Measurements from ENCODE around the gene MGMT. TPM values are rescaled to one million over a fixed set of nuclear protein-coding genes. Genes with fewer than 3 reads are reported as not detected.

MGMT gene
- 10 to 100 TPM; 36.5 to 53.4 (median 42.3) TPM for total RNA-seq
- long read RNA-seq, transcript MGMT-201 (5 exons, 1,759 nt), result major isoform, 58 of 72 reads
- long read RNA-seq, partial matches to known transcripts, result 7 of 72 reads
- long read RNA-seq, other reads (novel, unspliced or antisense), result 6 of 72 reads

DNA sequence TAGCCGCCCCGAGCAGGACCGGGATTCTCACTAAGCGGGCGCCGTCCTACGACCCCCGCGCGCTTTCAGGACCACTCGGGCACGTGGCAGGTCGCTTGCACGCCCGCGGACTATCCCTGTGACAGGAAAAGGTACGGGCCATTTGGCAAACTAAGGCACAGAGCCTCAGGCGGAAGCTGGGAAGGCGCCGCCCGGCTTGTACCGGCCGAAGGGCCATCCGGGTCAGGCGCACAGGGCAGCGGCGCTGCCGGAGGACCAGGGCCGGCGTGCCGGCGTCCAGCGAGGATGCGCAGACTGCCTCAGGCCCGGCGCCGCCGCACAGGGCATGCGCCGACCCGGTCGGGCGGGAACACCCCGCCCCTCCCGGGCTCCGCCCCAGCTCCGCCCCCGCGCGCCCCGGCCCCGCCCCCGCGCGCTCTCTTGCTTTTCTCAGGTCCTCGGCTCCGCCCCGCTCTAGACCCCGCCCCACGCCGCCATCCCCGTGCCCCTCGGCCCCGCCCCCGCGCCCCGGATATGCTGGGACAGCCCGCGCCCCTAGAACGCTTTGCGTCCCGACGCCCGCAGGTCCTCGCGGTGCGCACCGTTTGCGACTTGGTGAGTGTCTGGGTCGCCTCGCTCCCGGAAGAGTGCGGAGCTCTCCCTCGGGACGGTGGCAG, at the start of gene MGMT:
TSS of gene MGMT (plus strand) at position 539 of the 656 bp plus-strand sequence.
- 1% methylated on average over 14 of the region's 85 CpGs for WGBS (ENCODE audit: insufficient coverage, low coverage, low lambda C conversion rate, missing lambda C conversion rate)
- Histone ChIP-seq H3K4me1 (peaks cover 0 to 36% (median 10%) of the 10 kb centered on the region in 4 donors), H3K27ac (peak within 1 kb of the TSS; percentile 83 to 95 (median 92)), H3K27me3 (no peaks in the 10 kb centered on the region), H3K36me3 (peaks cover 0 to 6% (median 0%) of the 10 kb centered on the region in 4 donors), H3K4me3 (peak within 1 kb of the TSS; percentile 89 to 94 (median 92)), H3K9me3 (no peaks in the 10 kb centered on the region)
- ATAC-seq (peak; percentile 85 to 94 (median 90)), DNase-seq (peak; percentile 97 to 98 (median 97))
- TF ChIP-seq POLR2A (IDR thresholded peaks at IDR 0.05), result peak; percentile 85
- TF ChIP-seq, protein P1, sequence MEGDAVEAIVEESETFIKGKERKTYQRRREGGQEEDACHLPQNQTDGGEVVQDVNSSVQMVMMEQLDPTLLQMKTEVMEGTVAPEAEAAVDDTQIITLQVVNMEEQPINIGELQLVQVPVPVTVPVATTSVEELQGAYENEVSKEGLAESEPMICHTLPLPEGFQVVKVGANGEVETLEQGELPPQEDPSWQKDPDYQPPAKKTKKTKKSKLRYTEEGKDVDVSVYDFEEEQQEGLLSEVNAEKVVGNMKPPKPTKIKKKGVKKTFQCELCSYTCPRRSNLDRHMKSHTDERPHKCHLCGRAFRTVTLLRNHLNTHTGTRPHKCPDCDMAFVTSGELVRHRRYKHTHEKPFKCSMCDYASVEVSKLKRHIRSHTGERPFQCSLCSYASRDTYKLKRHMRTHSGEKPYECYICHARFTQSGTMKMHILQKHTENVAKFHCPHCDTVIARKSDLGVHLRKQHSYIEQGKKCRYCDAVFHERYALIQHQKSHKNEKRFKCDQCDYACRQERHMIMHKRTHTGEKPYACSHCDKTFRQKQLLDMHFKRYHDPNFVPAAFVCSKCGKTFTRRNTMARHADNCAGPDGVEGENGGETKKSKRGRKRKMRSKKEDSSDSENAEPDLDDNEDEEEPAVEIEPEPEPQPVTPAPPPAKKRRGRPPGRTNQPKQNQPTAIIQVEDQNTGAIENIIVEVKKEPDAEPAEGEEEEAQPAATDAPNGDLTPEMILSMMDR (IDR thresholded peaks at IDR 0.05), result no peak
- intact Hi-C loops (cut with DNase I), result no loop called here

DNA sequence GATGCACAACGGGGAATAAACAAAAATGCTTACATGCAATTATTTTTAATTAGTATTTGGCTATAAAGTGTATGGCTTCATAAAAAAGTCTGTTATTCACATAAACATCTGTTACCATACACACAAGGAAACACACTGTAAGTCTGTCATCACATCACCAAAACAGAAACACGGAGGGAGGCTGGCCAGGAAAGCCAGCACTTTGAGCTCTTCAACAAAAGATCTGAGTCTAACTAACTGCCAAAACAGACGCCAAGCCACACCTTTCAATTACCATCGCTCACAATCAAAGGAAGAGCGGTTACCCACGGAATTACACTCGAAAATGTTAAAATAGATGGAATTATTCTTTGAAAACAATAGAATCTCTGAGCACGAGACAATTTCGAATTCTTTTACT, 49.2 kb upstream of the MGMT start:
- ATAC-seq, result no peak
- H3K4me1 ChIP-seq, result no peaks in the 10 kb centered on the region
- no peaks in the 10 kb centered on the region for H3K36me3 ChIP-seq
- intact Hi-C loops (cut with DNase I), result no loop called here
- H3K27me3 ChIP-seq, result no peaks in the 10 kb centered on the region
- H3K9me3 ChIP-seq, result no peaks in the 10 kb centered on the region
- DNase-seq, result no peak
- 64% methylated on average over 9 of the region's 9 CpGs for WGBS (ENCODE audit: insufficient coverage, low coverage, low lambda C conversion rate, missing lambda C conversion rate)
- no peak for TF ChIP-seq POLR2A (IDR thresholded peaks at IDR 0.05)
- TF ChIP-seq, protein P1 (IDR thresholded peaks at IDR 0.05), result no peak
- no peak overlapping the region for H3K4me3 ChIP-seq
- H3K27ac ChIP-seq, result no peak overlapping the region

DNA sequence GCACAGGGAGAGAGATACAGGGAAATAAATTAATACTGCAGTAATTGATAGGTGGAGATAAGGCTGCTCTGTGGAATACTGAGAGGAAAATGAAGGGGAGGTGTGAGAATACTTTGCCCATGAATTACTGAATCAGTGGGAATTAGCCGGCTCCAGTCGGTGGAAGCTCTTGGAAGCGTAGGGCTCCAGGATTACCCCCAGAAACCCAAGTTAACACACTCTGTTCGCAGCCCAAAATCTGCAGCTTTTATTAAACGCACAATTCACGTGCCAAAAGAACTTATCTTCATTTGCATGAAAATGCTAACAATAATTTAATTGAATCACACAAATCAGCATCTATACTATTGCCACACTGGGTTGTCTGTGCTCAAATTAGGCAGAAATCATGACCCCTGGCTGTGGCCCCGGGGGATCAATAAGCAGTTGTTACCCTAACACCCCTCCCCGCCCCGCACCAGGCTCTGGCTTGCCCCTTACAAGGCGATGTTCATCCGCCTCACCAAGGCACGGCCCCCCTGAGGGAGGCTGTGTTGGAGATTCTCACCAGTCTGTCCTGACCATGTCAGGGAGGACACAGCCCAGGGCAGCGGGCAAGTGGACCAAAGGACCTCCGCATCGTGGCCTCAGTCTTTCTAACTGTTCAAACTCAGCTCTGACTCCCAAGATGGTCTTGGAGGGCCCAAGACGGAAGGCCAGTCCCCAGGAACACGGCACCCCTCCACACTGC, 48.4 kb upstream of the MGMT start:
- ATAC-seq (peak in 1 of 4 donors; percentile 21), DNase-seq (no peak)
- intact Hi-C loops (cut with DNase I), result no loop called here
- no peaks in the 10 kb centered on the region for H3K36me3 ChIP-seq
- no peak overlapping the region for H3K27ac ChIP-seq
- no peaks in the 10 kb centered on the region for H3K27me3 ChIP-seq
- no peaks in the 10 kb centered on the region for H3K9me3 ChIP-seq
- no peak for TF ChIP-seq POLR2A (IDR thresholded peaks at IDR 0.05)
- TF ChIP-seq, protein P1 (IDR thresholded peaks at IDR 0.05), result no peak
- no peaks in the 10 kb centered on the region for H3K4me1 ChIP-seq
- H3K4me3 ChIP-seq, result no peak overlapping the region
- 85% methylated on average over 5 of the region's 17 CpGs for WGBS (ENCODE audit: insufficient coverage, low coverage, low lambda C conversion rate, missing lambda C conversion rate)

DNA sequence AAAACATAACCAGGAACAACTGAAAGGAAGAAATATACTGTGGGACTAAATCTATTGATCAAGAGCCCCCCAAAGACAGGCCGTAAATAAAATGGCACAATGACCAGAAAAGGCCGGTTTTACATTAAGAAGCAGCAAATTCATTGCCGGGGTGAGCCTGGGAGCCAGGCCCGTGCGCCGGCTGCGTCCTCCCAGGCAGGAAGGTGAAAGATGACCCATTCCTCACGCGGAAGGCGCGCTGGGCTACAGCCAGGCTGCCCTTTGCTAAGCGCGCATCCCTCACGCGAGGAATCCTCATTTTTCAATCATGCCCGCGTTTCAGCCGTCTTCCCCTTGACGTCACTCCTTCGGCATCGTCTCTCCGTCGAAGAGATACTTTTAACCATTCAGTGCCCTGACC, 47.6 kb upstream of the MGMT start:
- H3K9me3 ChIP-seq, result no peaks in the 10 kb centered on the region
- TF ChIP-seq POLR2A (IDR thresholded peaks at IDR 0.05), result no peak
- TF ChIP-seq, protein P1 (IDR thresholded peaks at IDR 0.05), result no peak
- no peaks in the 10 kb centered on the region for H3K36me3 ChIP-seq
- H3K4me3 ChIP-seq, result no peak overlapping the region
- intact Hi-C loops (cut with DNase I), result no loop called here
- DNase-seq (no peak), ATAC-seq (no peak)
- 92% methylated on average over 9 of the region's 23 CpGs for WGBS (ENCODE audit: insufficient coverage, low coverage, low lambda C conversion rate, missing lambda C conversion rate)
- H3K4me1 ChIP-seq, result no peaks in the 10 kb centered on the region
- H3K27me3 ChIP-seq, result no peaks in the 10 kb centered on the region
- H3K27ac ChIP-seq, result no peak overlapping the region
